Endothelial cell of umbilical vein (primary cell): ENCODE results near the gene AFG3L2. TPM values are rescaled to one million over a fixed set of nuclear protein-coding genes. Genes with fewer than 3 reads are reported as not detected.

Experiments used
- BruUV-seq: library from RNA; stranded (reverse); fragments of 400-500 nt; replicated peaks from 2 replicates; lab custom pipeline; 2021; lab: Mats Ljungman, UMichigan
- CTCF ChIA-PET: fragments of 300-600, 350-600 bp; sonication (Branson Sonifier 250); formaldehyde crosslinking; loops from one replicate; lab custom pipeline; 2021; ENCODE audit warnings: antibody characterized with exemption, inconsistent platforms; lab: Charles Lee
- POLR2A ChIA-PET: fragments of 300-600, 350-600 bp; sonication (Branson Sonifier 250); formaldehyde crosslinking; loops from one replicate; lab custom pipeline; 2021; ENCODE audit warnings: antibody characterized with exemption, inconsistent platforms; lab: Charles Lee
- DNase-seq: peaks from one replicate; pipeline ENCODE4 v3.0.0-alpha.2; 2011; ENCODE audit warnings: low read depth, low spot score
- FAIRE-seq: peaks from 2 replicates; lab custom pipeline; 2011; peaks lifted over from hg19 to GRCh38; lab: Jason Lieb, UNC
- H2AFZ ChIP-seq: 2 replicates; pipeline ENCODE4 v1.6.0; 2012; ENCODE audit warnings: low read depth, low read length, control low read depth, inconsistent platforms
- H3K27ac ChIP-seq: 2 replicates; pipeline ENCODE4 v1.5.1; 2011; ENCODE audit warnings: low read depth, mild to moderate bottlenecking, control low read depth, low read length, moderate library complexity; ENCODE audit not compliant: insufficient read depth
- H3K27me3 ChIP-seq, 2 experiments: 2 replicates each; pipeline versions ENCODE4 v1.6.0 to v1.6.1; 2011; ENCODE audit warnings: low read length in 2 of 2, mixed read lengths in 1 of 2; ENCODE audit not compliant: control insufficient read depth in 2 of 2, insufficient read depth in 2 of 2
- H3K36me3 ChIP-seq, 2 experiments: 2 replicates in 1 of 2; 3 replicates in 1 of 2; pipeline ENCODE4 v1.5.1; 2011; ENCODE audit warnings: low read length in 2 of 2, mild to moderate bottlenecking in 1 of 2, moderate library complexity in 1 of 2; ENCODE audit not compliant: control insufficient read depth in 2 of 2, insufficient read depth in 2 of 2; ENCODE audit errors: extremely low read depth in 1 of 2
- H3K4me1 ChIP-seq: 3 replicates; pipeline ENCODE4 v1.5.1; 2011; ENCODE audit warnings: mild to moderate bottlenecking, low read length; ENCODE audit not compliant: control insufficient read depth, insufficient read depth; ENCODE audit errors: extremely low read depth
- H3K4me2 ChIP-seq: 2 replicates; pipeline ENCODE4 v1.6.1; 2011; ENCODE audit warnings: low read length, control low read depth, mixed read lengths; ENCODE audit not compliant: insufficient read depth
- H3K4me3 ChIP-seq, 3 experiments: fragments of 200-600 bp in 1 of 3; sonication (generic), shearing (Covaris generic) in 1 of 3; replicated peaks in 1 of 3; 2 replicates each; pipeline ENCODE4 v1.5.1; 2011 to 2016; ENCODE audit warnings: control low read depth in 3 of 3, low read length in 3 of 3, mild to moderate bottlenecking in 2 of 3, inconsistent platforms in 1 of 3, low read depth in 1 of 3, moderate library complexity in 1 of 3; ENCODE audit not compliant: insufficient read depth in 1 of 3
- H3K79me2 ChIP-seq: 2 replicates; pipeline ENCODE4 v1.6.0; 2012; ENCODE audit warnings: low read length, inconsistent platforms; ENCODE audit not compliant: control insufficient read depth, insufficient read depth
- H3K9ac ChIP-seq: replicated peaks from 2 replicates; pipeline ENCODE3; 2011; ENCODE audit warnings: low read length, control low read depth; ENCODE audit not compliant: insufficient read depth; ENCODE audit errors: extremely low read depth
- H3K9me1 ChIP-seq: replicated peaks from 3 replicates; pipeline ENCODE4 v1.6.0; 2011; ENCODE audit warnings: mild to moderate bottlenecking, low read length; ENCODE audit not compliant: control insufficient read depth, insufficient read depth; ENCODE audit errors: extremely low read depth
- H3K9me3 ChIP-seq: replicated peaks from 2 replicates; pipeline ENCODE4 v1.5.1; 2012; ENCODE audit warnings: low read length, inconsistent platforms; ENCODE audit not compliant: control insufficient read depth, insufficient read depth
- H4K20me1 ChIP-seq: replicated peaks from 2 replicates; pipeline ENCODE3; 2011; ENCODE audit warnings: mild to moderate bottlenecking, low read length; ENCODE audit not compliant: control insufficient read depth, insufficient read depth; ENCODE audit errors: extremely low read depth
- EZH2 ChIP-seq: IDR thresholded peaks from 2 replicates; pipeline ENCODE4 v1.6.1; 2012; ENCODE audit warnings: borderline replicate concordance, low read depth, mild to moderate bottlenecking, moderate library complexity, low read length, inconsistent platforms; ENCODE audit not compliant: severe bottlenecking
- FOS ChIP-seq: IDR thresholded peaks from 2 replicates; pipeline ENCODE4 v1.6.1; 2011; ENCODE audit warnings: mild to moderate bottlenecking, low read length, moderate library complexity, borderline replicate concordance; ENCODE audit not compliant: insufficient read depth
- GATA2 ChIP-seq: IDR thresholded peaks from 2 replicates; pipeline ENCODE4 v1.7.0; 2011; ENCODE audit warnings: low read depth, mild to moderate bottlenecking, moderate library complexity, mixed read lengths, low read length; ENCODE audit not compliant: insufficient read length, insufficient read depth
- JUN ChIP-seq: IDR thresholded peaks from 2 replicates; pipeline ENCODE4 v1.6.1; 2011; ENCODE audit warnings: borderline replicate concordance, low read depth; ENCODE audit not compliant: insufficient read length, insufficient read depth
- MYC ChIP-seq: IDR thresholded peaks from one replicate; pipeline ENCODE4 v1.6.1; 2011; ENCODE audit warnings: mild to moderate bottlenecking, low read depth, low read length
- POLR2A ChIP-seq: IDR thresholded peaks from 2 replicates; pipeline ENCODE4 v1.6.1; 2012; ENCODE audit warnings: low read depth, mild to moderate bottlenecking, control low read depth, low read length
- POLR2AphosphoS5 ChIP-seq: IDR thresholded peaks from 2 replicates; pipeline ENCODE4 v1.6.1; 2012; ENCODE audit warnings: low read depth, mild to moderate bottlenecking, control low read depth, low read length, moderate library complexity; ENCODE audit not compliant: insufficient read depth
- dilution Hi-C: fragments of 300-500 bp; cut with MboI; formaldehyde crosslinking; loops from one replicate; pipeline ENCODE4 v1.15.0; 2019; ENCODE audit warnings: low sequenced_read_pairs; ENCODE audit not compliant: extremely low pct_ligation_motif_present
- intact Hi-C: fragments of 100-400 bp; cut with micrococcal nuclease; formaldehyde crosslinking; loops from one replicate; pipeline ENCODE4 v1.10.0; 2022
- polyA plus RNA-seq, 4 experiments: library from polyadenylated mRNA; depleted of rRNA in 3 of 4; stranded (reverse) in 3 of 4; unstranded in 1 of 4; fragments of >200 nt; gene quantifications; 2 replicates each; pipeline versions ENCODE4 v1.2.1 to v1.2.3, GENCODE V29; 2011 to 2012; ENCODE audit warnings: missing spikeins in 1 of 4
- total RNA-seq: library from RNA; stranded (reverse); gene quantifications from 2 replicates; pipeline ENCODE4 v1.2.3, GENCODE V29; 2021
- TF ChIP-seq, protein P1 (sequence below), 2 donors: IDR thresholded peaks; 1 replicate in 1 of 2; 2 replicates in 1 of 2; pipeline ENCODE4 v1.5.1; 2011; ENCODE audit warnings: low read length in 2 of 2, mild to moderate bottlenecking in 2 of 2, moderate library complexity in 2 of 2, control low read depth in 1 of 2, inconsistent platforms in 1 of 2, low read depth in 1 of 2; ENCODE audit not compliant: insufficient read depth in 1 of 2; ENCODE audit errors: extremely low read depth in 1 of 2
- TF ChIP-seq, protein P2 (sequence below): IDR thresholded peaks from 2 replicates; pipeline ENCODE4 v1.6.1; 2011; ENCODE audit not compliant: insufficient read depth, insufficient read length

The AFG3L2 gene
- total and polyA plus RNA-seq, 2 donors (not counting 3 experiments of a cell fraction or from before 2014, with no cell fraction given), result 19.3 to 42.4 TPM

DNA sequence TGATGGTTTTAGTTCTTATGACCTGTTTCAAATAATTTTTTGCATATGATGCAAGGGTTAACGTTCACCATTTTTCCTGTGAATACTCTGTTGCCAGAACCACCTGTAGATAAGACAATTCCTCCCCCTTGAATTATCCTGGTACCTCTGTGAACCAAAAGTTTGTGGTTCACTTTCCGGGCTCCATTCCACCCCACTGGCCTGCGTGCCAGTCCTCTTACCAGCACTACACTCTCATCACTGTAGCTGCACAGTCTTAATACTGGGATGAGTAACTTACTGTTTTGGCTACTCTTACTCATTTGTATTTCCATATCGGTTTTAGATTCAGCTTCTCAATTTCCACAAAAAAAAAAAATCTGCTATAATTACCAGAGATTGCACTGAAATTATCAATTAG lies 34.4 kb downstream of the AFG3L2 start:
- dilution Hi-C loops (no loop called here), intact Hi-C loops (no loop called here)
- Histone ChIP-seq H3K79me2 (no peaks in the 10 kb centered on the region), H3K27ac (no peak overlapping the region), H4K20me1 (no peaks in the 10 kb centered on the region), H2AFZ (no peak overlapping the region), H3K4me2 (no peak overlapping the region), H3K9me1 (no peaks in the 10 kb centered on the region), H3K36me3 (peaks cover 4 to 19% of the 10 kb centered on the region in 2 experiments), H3K27me3 (no peaks in the 10 kb centered on the region), H3K4me1 (no peaks in the 10 kb centered on the region), H3K4me3 (no peak overlapping the region), H3K9me3 (no peaks in the 10 kb centered on the region), H3K9ac (no peak overlapping the region)
- DNase-seq (no peak), FAIRE-seq (no peak)
- ChIA-PET CTCF (no interaction called here), POLR2A (no interaction called here)
- no TSS peak for BruUV-seq
- TF ChIP-seq FOS (no peak), MYC (no peak), EZH2 (no peak), POLR2AphosphoS5 (no peak), JUN (no peak), POLR2A (no peak), GATA2 (no peak)
- TF ChIP-seq, protein P1, sequence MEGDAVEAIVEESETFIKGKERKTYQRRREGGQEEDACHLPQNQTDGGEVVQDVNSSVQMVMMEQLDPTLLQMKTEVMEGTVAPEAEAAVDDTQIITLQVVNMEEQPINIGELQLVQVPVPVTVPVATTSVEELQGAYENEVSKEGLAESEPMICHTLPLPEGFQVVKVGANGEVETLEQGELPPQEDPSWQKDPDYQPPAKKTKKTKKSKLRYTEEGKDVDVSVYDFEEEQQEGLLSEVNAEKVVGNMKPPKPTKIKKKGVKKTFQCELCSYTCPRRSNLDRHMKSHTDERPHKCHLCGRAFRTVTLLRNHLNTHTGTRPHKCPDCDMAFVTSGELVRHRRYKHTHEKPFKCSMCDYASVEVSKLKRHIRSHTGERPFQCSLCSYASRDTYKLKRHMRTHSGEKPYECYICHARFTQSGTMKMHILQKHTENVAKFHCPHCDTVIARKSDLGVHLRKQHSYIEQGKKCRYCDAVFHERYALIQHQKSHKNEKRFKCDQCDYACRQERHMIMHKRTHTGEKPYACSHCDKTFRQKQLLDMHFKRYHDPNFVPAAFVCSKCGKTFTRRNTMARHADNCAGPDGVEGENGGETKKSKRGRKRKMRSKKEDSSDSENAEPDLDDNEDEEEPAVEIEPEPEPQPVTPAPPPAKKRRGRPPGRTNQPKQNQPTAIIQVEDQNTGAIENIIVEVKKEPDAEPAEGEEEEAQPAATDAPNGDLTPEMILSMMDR (IDR thresholded peaks at IDR 0.05; ENCODE audit: extremely low read depth in 1 of 2, insufficient read depth in 1 of 2, low read depth in 1 of 2, low read length in 2 of 2), result no peak
- TF ChIP-seq, protein P2, sequence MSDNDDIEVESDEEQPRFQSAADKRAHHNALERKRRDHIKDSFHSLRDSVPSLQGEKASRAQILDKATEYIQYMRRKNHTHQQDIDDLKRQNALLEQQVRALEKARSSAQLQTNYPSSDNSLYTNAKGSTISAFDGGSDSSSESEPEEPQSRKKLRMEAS, result no peak
